SK-N-SH (cell line): ENCODE results near the gene DAB1. TPM values are rescaled to one million over a fixed set of nuclear protein-coding genes. Genes with fewer than 3 reads are reported as not detected.

ENCODE experiments used
- CTCF ChIA-PET: fragments of 300-600, 350-600 bp; formaldehyde crosslinking; extraction: SDS; loops from one replicate; lab custom pipeline; 2021; lab: Yijun Ruan, JAX
- POLR2A ChIA-PET: fragments of 350-600 bp; sonication (Branson Sonifier 250); formaldehyde crosslinking; extraction: SDS; loops from one replicate; lab custom pipeline; 2020; ENCODE audit warnings: antibody characterized with exemption, inconsistent platforms; lab: Yijun Ruan, JAX
- DNase-seq: peaks from one replicate; pipeline ENCODE4 v3.0.0; 2012
- H2AFZ ChIP-seq: fragments of 200-600 bp; sonication (generic); 2 replicates; pipeline ENCODE4 v1.8.1; 2016; ENCODE audit warnings: antibody characterized with exemption, mild to moderate bottlenecking, low read depth
- H3F3A ChIP-seq: fragments of 200-600 bp; sonication (generic); replicated peaks from 2 replicates; pipeline ENCODE3; 2016; ENCODE audit warnings: antibody characterized with exemption, mild to moderate bottlenecking; ENCODE audit not compliant: insufficient read depth
- H3K27ac ChIP-seq, 2 experiments: fragments of 200-500 bp in 1 of 2; fragments of 200-600 bp in 1 of 2; sonication (Bioruptor generic) in 1 of 2; sonication (generic), shearing (Covaris generic) in 1 of 2; 2 replicates each; pipeline versions ENCODE4 v1.5.1 to v1.6.1; 2014 to 2016; ENCODE audit warnings: low read depth in 2 of 2, inconsistent platforms in 1 of 2, low read length in 1 of 2, mild to moderate bottlenecking in 1 of 2, mixed read lengths in 1 of 2
- H3K27me3 ChIP-seq: fragments of 200-600 bp; sonication (generic), shearing (Covaris generic); 2 replicates; pipeline ENCODE4 v1.6.1; 2016; ENCODE audit warnings: mixed run types; ENCODE audit not compliant: insufficient read depth
- H3K36me3 ChIP-seq, 2 experiments: fragments of 200-500 bp in 1 of 2; fragments of 200-600 bp in 1 of 2; sonication (Bioruptor generic) in 1 of 2; sonication (generic) in 1 of 2; replicated peaks in 1 of 2; 2 replicates each; pipeline versions ENCODE3 to v1.5.1; 2014 to 2016; ENCODE audit warnings: low read length in 1 of 2, mild to moderate bottlenecking in 1 of 2; ENCODE audit not compliant: insufficient read depth in 2 of 2, control insufficient read depth in 1 of 2
- H3K4me1 ChIP-seq, 2 experiments: fragments of 200-500 bp in 1 of 2; fragments of 200-600 bp in 1 of 2; sonication (Bioruptor generic) in 1 of 2; sonication (generic), shearing (Covaris generic) in 1 of 2; 2 replicates each; pipeline versions ENCODE4 v1.5.1 to v1.6.1; 2014 to 2016; ENCODE audit warnings: low read depth in 1 of 2, low read length in 1 of 2, mixed run types in 1 of 2; ENCODE audit not compliant: insufficient read depth in 2 of 2, control insufficient read depth in 1 of 2
- H3K4me2 ChIP-seq: fragments of 200-600 bp; sonication (generic), shearing (Covaris generic); 2 replicates; pipeline ENCODE4 v1.6.1; 2017; ENCODE audit warnings: mixed run types
- H3K4me3 ChIP-seq, 2 experiments: fragments of 200-500 bp in 1 of 2; fragments of 200-600 bp in 1 of 2; sonication (Bioruptor generic) in 1 of 2; sonication (generic), shearing (Covaris generic) in 1 of 2; 2 replicates each; pipeline versions ENCODE4 v1.5.1 to v1.8.1; 2014 to 2016; ENCODE audit warnings: low read depth in 2 of 2, inconsistent platforms in 1 of 2, low read length in 1 of 2, mild to moderate bottlenecking in 1 of 2, mixed read lengths in 1 of 2, moderate library complexity in 1 of 2
- H3K79me2 ChIP-seq: fragments of 200-600 bp; sonication (generic); 2 replicates; pipeline ENCODE4 v1.8.1; 2017; ENCODE audit warnings: mild to moderate bottlenecking; ENCODE audit not compliant: insufficient read depth
- H3K9ac ChIP-seq: fragments of 200-600 bp; sonication (generic); 2 replicates; pipeline ENCODE4 v1.6.1; 2017; ENCODE audit warnings: mixed run types
- H3K9me2 ChIP-seq: fragments of 200-600 bp; sonication (generic); 2 replicates; pipeline ENCODE4 v1.6.1; 2017; ENCODE audit warnings: mixed run types
- H3K9me3 ChIP-seq: fragments of 200-600 bp; sonication (generic); 2 replicates; pipeline ENCODE4 v1.6.1; 2017; ENCODE audit warnings: mixed run types, mild to moderate bottlenecking, moderate library complexity
- H4K20me1 ChIP-seq: fragments of 200-600 bp; sonication (generic); 2 replicates; pipeline ENCODE4 v1.6.1; 2017; ENCODE audit warnings: mild to moderate bottlenecking, mixed run types; ENCODE audit not compliant: insufficient read depth
- CHD2 ChIP-seq: fragments of 150-350 bp; IDR thresholded peaks from 2 replicates; pipeline ENCODE4 v1.6.1; 2018; ENCODE audit warnings: low read length; ENCODE audit not compliant: partially characterized antibody
- FOSL2 ChIP-seq: IDR thresholded peaks from 2 replicates; pipeline ENCODE4 v1.4.0; 2012; ENCODE audit warnings: low read depth, mild to moderate bottlenecking, moderate library complexity, borderline replicate concordance
- MAX ChIP-seq: IDR thresholded peaks from 2 replicates; pipeline ENCODE4 v1.4.0; 2012; ENCODE audit warnings: low read depth
- MEF2A ChIP-seq: IDR thresholded peaks from 2 replicates; pipeline ENCODE4 v1.4.0; 2012; ENCODE audit warnings: low read depth, borderline replicate concordance
- MXI1 ChIP-seq: IDR thresholded peaks from 2 replicates; pipeline ENCODE4 v1.6.1; 2012; ENCODE audit warnings: mild to moderate bottlenecking, low read depth, low read length, improper control_type of control experiment
- NFIC ChIP-seq: IDR thresholded peaks from 2 replicates; pipeline ENCODE4 v1.4.0; 2012; ENCODE audit warnings: borderline replicate concordance
- POLR2AphosphoS5 ChIP-seq: IDR thresholded peaks from 2 replicates; pipeline ENCODE4 v1.6.1; 2012; ENCODE audit warnings: low read depth, low read length
- RAD21 ChIP-seq: IDR thresholded peaks from 2 replicates; pipeline ENCODE4 v1.6.1; 2012; ENCODE audit warnings: mild to moderate bottlenecking, low read length
- RFX5 ChIP-seq: IDR thresholded peaks from 2 replicates; pipeline ENCODE4 v1.6.1; 2012; ENCODE audit warnings: mild to moderate bottlenecking, improper control_type of control experiment, low read length
- RXRA ChIP-seq: IDR thresholded peaks from 2 replicates; pipeline ENCODE4 v1.4.0; 2012; ENCODE audit warnings: low read depth, mild to moderate bottlenecking, borderline replicate concordance
- SIN3A ChIP-seq: IDR thresholded peaks from 2 replicates; pipeline ENCODE4 v1.6.1; 2012; ENCODE audit warnings: low read depth, mild to moderate bottlenecking, low read length, moderate library complexity, borderline replicate concordance
- SMC3 ChIP-seq: IDR thresholded peaks from 2 replicates; pipeline ENCODE4 v1.6.1; 2012; ENCODE audit warnings: low read depth, low read length, improper control_type of control experiment
- USF1 ChIP-seq: IDR thresholded peaks from 2 replicates; pipeline ENCODE4 v1.4.0; 2012; ENCODE audit warnings: low read depth, borderline replicate concordance
- WGBS: methylation state at CpG from one replicate; pipeline ENCODE4 v1.1.6; 2017; ENCODE audit warnings: low lambda C conversion rate; 5-methylcytosine and 5-hydroxymethylcytosine counted together
- polyA plus RNA-seq, 3 experiments: library from polyadenylated mRNA; depleted of rRNA; stranded (reverse); fragments of >200 nt; gene quantifications; 2 replicates each; pipeline ENCODE4 v1.2.3, GENCODE V29; 2012
- TF ChIP-seq, protein P1 (sequence below): IDR thresholded peaks from 2 replicates; pipeline ENCODE4; 2012

DAB1 gene
- polyA plus RNA-seq, 1 of the 3 experiments (the other 2 are of a cell fraction): 2.9 TPM

- no peaks in the 10 kb centered on the region for H4K20me1 ChIP-seq
- H3K9ac ChIP-seq: no peak overlapping the region
- H3K4me3 ChIP-seq: no peak overlapping the region
- no peaks in the 10 kb centered on the region for H3K79me2 ChIP-seq
- no peak overlapping the region for H3K27ac ChIP-seq
- no peak for TF ChIP-seq FOSL2
- no peak for TF ChIP-seq SIN3A
- no peak for TF ChIP-seq MAX
- no peak for TF ChIP-seq MXI1
- no peak for TF ChIP-seq RXRA
- 67% methylated on average over 1 of the region's 1 CpG for WGBS
- no peaks in the 10 kb centered on the region for H3K9me2 ChIP-seq
- no peaks in the 10 kb centered on the region for H3F3A ChIP-seq
- DNase-seq: no peak
- no peak overlapping the region for H3K4me2 ChIP-seq
- CTCF ChIA-PET: interaction anchor here (2.1 kb wide), 1 partner anchor 12 kb away, joined by 5 read pairs; no protein-coding TSS in a partner anchor
- H3K9me3 ChIP-seq: no peaks in the 10 kb centered on the region; the same call in 1 of the 2 replicates
- no peaks in the 10 kb centered on the region for H3K36me3 ChIP-seq
- H3K4me1 ChIP-seq: no peaks in the 10 kb centered on the region
- no peak overlapping the region for H2AFZ ChIP-seq
- POLR2A ChIA-PET: no interaction called here
- H3K27me3 ChIP-seq: no peaks in the 10 kb centered on the region
Observed at GRCh38 chr1:57195436-57195941, 228.4 kb downstream of the DAB1 start.

DNA sequence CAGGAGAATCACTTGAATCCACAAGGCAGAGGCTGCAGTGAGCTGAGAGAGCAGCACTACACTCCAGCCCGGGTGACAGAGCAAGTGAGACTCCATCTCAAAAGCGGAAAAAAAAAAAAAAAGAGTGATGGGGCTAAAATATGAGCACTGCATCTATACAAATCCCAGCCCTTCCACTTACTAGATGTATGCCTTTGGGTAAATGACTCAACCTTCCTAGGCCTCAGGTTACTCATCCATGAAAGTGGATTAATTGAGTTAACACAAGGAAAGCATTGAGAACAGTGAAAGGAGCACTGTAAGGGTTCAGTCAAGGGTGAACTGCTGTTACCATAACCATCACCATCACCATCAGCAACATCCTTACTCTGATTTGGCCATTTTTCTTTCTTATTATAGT, 231.6 kb downstream of the DAB1 start:
- TF ChIP-seq POLR2AphosphoS5 (no peak), RAD21 (no peak), RFX5 (no peak), USF1 (no peak), RXRA (no peak), SMC3 (no peak), MAX (no peak), NFIC (no peak), CHD2 (no peak), MEF2A (no peak)
- TF ChIP-seq, protein P1, sequence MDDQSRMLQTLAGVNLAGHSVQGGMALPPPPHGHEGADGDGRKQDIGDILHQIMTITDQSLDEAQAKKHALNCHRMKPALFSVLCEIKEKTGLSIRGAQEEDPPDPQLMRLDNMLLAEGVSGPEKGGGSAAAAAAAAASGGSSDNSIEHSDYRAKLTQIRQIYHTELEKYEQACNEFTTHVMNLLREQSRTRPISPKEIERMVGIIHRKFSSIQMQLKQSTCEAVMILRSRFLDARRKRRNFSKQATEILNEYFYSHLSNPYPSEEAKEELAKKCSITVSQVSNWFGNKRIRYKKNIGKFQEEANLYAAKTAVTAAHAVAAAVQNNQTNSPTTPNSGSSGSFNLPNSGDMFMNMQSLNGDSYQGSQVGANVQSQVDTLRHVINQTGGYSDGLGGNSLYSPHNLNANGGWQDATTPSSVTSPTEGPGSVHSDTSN: no peak

More for the DNA sequence above, 231.6 kb downstream of the DAB1 start:
- POLR2A ChIA-PET: no interaction called here
- CTCF ChIA-PET: no interaction called here
- Histone ChIP-seq H3K4me1 (no peaks in the 10 kb centered on the region), H3F3A (no peaks in the 10 kb centered on the region), H3K4me2 (no peak overlapping the region), H3K9me3 (no peaks in the 10 kb centered on the region; the same call in 1 of the 2 replicates), H3K4me3 (no peak overlapping the region), H3K36me3 (no peaks in the 10 kb centered on the region), H4K20me1 (no peaks in the 10 kb centered on the region), H3K79me2 (no peaks in the 10 kb centered on the region), H3K27ac (no peak overlapping the region), H3K9ac (no peak overlapping the region), H3K9me2 (no peaks in the 10 kb centered on the region), H3K27me3 (no peaks in the 10 kb centered on the region), H2AFZ (no peak overlapping the region)
- DNase-seq: no peak
- 51% methylated on average over 2 of the region's 2 CpGs for WGBS
